ENCODE measurements around the gene COQ8A. TPM values are rescaled to one million over a fixed set of nuclear protein-coding genes. Genes with fewer than 3 reads are reported as not detected.
A peak's percentile ranks its signal among the peaks of the same experiment; 100 is the strongest.

Gene COQ8A
- total and polyA plus RNA-seq, 10 of the 15 experiments (the other 5 are each of a cell fraction or from before 2014, with no cell fraction given) = 0.72 to 24.8 (median 12.1) TPM

GRCh38 chr1:226939438-226940028, 561 bp upstream of the COQ8A start (continued):
- TF ChIP-seq CTCF (IDR thresholded peaks at IDR 0.05 in 2 of 3, conservative IDR thresholded peaks at IDR 0.05 in 1 of 3; ENCODE audit: control insufficient read depth in 2 of 3, extremely low read depth in 1 of 3, insufficient read depth in 1 of 3, low read depth in 3 of 3, low read length in 3 of 3) = no peak
- peak; percentile 79 for TF ChIP-seq TAF1 (IDR thresholded peaks at IDR 0.05; ENCODE audit: borderline replicate concordance, low read depth, low read length)
- peak; percentile 77 for TF ChIP-seq MLLT1 (IDR thresholded peaks at IDR 0.05)
- TF ChIP-seq SUZ12 (IDR thresholded peaks at IDR 0.05; ENCODE audit: unreplicated experiment) = no peak
- no peak for TF ChIP-seq PRDM15 (CRISPR knock-in tag; IDR thresholded peaks at IDR 0.05)
- TF ChIP-seq SREBF1 (IDR thresholded peaks at IDR 0.05; ENCODE audit: low read length) = no peak
- TF ChIP-seq ELK1 (IDR thresholded peaks at IDR 0.05; ENCODE audit: low read depth, low read length) = no peak
- no peak for TF ChIP-seq PBX3 (IDR thresholded peaks at IDR 0.05; ENCODE audit: insufficient replicate concordance, low read depth, low read length)
- peak; percentile 55; the same call in 1 of the 2 replicates for TF ChIP-seq CREB1 (IDR thresholded peaks at IDR 0.05; ENCODE audit: low read depth)
- TF ChIP-seq REST (IDR thresholded peaks at IDR 0.05; ENCODE audit: low read depth, low read length) = no peak
- no peak for TF ChIP-seq ZNF207 (IDR thresholded peaks at IDR 0.05; ENCODE audit: borderline replicate concordance)
- TF ChIP-seq RELA (IDR thresholded peaks at IDR 0.05; ENCODE audit: borderline replicate concordance, partially characterized antibody) = peak; percentile 8
- peak; percentile 83; the same call in 1 of the 2 replicates for TF ChIP-seq PML (IDR thresholded peaks at IDR 0.05; ENCODE audit: low read length)
- TF ChIP-seq YY1 (IDR thresholded peaks at IDR 0.05; ENCODE audit: low read depth, low read length) = 0 out of 2 replicates have a peak, but pooled peaks have one; percentile 8
- TF ChIP-seq KLF5 (IDR thresholded peaks at IDR 0.05; ENCODE audit: partially characterized antibody) = peak; percentile 42
- no peak for TF ChIP-seq MYB (IDR thresholded peaks at IDR 0.05; ENCODE audit: borderline replicate concordance, low read depth, low read length)

Measured in GM12878 (cell line).